HepG2 (cell line): ENCODE measurements around the gene DNAJC13. TPM values are rescaled to one million over a fixed set of nuclear protein-coding genes. Genes with fewer than 3 reads are reported as not detected.

ENCODE experiments used
- ATAC-seq: fragments of 200-7000 bp; cut with Tn5 transposase; 3 replicates; pipeline ENCODE4 v1.9.1; 2020; ENCODE audit warnings: mild to moderate bottlenecking, moderate library complexity
- BruUV-seq: library from RNA; stranded (reverse); fragments of 400-500 nt; replicated peaks from 2 replicates; lab custom pipeline; 2021; lab: Mats Ljungman, UMichigan
- CTCF ChIA-PET: fragments of 300-600 bp; formaldehyde crosslinking; extraction: SDS; loops from one replicate; lab custom pipeline; 2021; ENCODE audit warnings: low total read pairs, inconsistent platforms, low intra/inter-chr PET ratio; lab: Yijun Ruan, JAX
- POLR2A ChIA-PET: fragments of 350-600 bp; sonication (Branson Sonifier 250); formaldehyde crosslinking; loops from one replicate; lab custom pipeline; 2020; ENCODE audit warnings: antibody characterized with exemption, inconsistent platforms; lab: Yijun Ruan, JAX
- DNase-seq: peaks from one replicate; pipeline ENCODE4 v3.0.0-alpha.2; 2015; ENCODE audit warnings: low spot score
- FAIRE-seq: peaks from 3 replicates; lab custom pipeline; 2011; peaks lifted over from hg19 to GRCh38; lab: Jason Lieb, UNC
- H2AFZ ChIP-seq: one replicate; pipeline ENCODE4 v1.6.1; 2011; ENCODE audit warnings: low read length, inconsistent platforms
- H3K27ac ChIP-seq: fragments of 300-600 bp; 3 replicates; pipeline ENCODE4 v1.8.0; 2011; ENCODE audit warnings: mixed run types, mild to moderate bottlenecking, mixed read lengths, low read length, inconsistent platforms; ENCODE audit not compliant: insufficient read depth; ENCODE audit errors: extremely low read length
- H3K27me3 ChIP-seq, 2 experiments: fragments of 200-600 bp in 1 of 2; 2 replicates in 1 of 2; 3 replicates in 1 of 2; pipeline versions ENCODE4 v1.6.0 to v1.8.0; 2011; ENCODE audit warnings: low read length in 2 of 2, mild to moderate bottlenecking in 2 of 2, moderate library complexity in 2 of 2, inconsistent platforms in 1 of 2; ENCODE audit not compliant: insufficient read depth in 2 of 2, control insufficient read depth in 1 of 2
- H3K36me3 ChIP-seq, 2 experiments: fragments of 200-600 bp in 1 of 2; replicated peaks in 1 of 2; 2 replicates in 1 of 2; 3 replicates in 1 of 2; pipeline versions ENCODE4 v1.5.1 to v1.8.0; 2011; ENCODE audit warnings: low read length in 2 of 2, inconsistent platforms in 1 of 2; ENCODE audit not compliant: insufficient read depth in 2 of 2, control insufficient read depth in 1 of 2
- H3K4me1 ChIP-seq: 2 replicates; pipeline ENCODE4 v1.5.1; 2012; ENCODE audit warnings: low read length, inconsistent platforms; ENCODE audit not compliant: insufficient read depth
- H3K4me2 ChIP-seq: 2 replicates; pipeline ENCODE4 v1.6.0; 2011; ENCODE audit warnings: low read depth, low read length, inconsistent platforms
- H3K4me3 ChIP-seq, 3 experiments: fragments of 200-600 bp in 1 of 3; sonication (generic), shearing (Covaris generic) in 1 of 3; replicated peaks in 1 of 3; 2 replicates each; pipeline ENCODE4 v1.5.1; 2011 to 2016; ENCODE audit warnings: low read length in 3 of 3, inconsistent platforms in 2 of 3, low read depth in 2 of 3, mild to moderate bottlenecking in 2 of 3, control low read depth in 1 of 3, mixed read lengths in 1 of 3; ENCODE audit not compliant: insufficient read depth in 1 of 3
- H3K79me2 ChIP-seq: one replicate; pipeline ENCODE4 v1.6.1; 2011; ENCODE audit warnings: low read length, inconsistent platforms; ENCODE audit not compliant: insufficient read depth
- H3K9ac ChIP-seq: 2 replicates; pipeline ENCODE4 v1.6.0; 2011; ENCODE audit warnings: mild to moderate bottlenecking, low read depth, low read length, inconsistent platforms; ENCODE audit not compliant: insufficient read depth
- H3K9me3 ChIP-seq: 2 replicates; pipeline ENCODE4 v1.5.1; 2012; ENCODE audit warnings: mild to moderate bottlenecking, low read length
- H4K20me1 ChIP-seq: 2 replicates; pipeline ENCODE4 v1.6.0; 2011; ENCODE audit warnings: inconsistent platforms, mild to moderate bottlenecking, low read length, moderate library complexity; ENCODE audit not compliant: insufficient read depth
- ARHGAP35 ChIP-seq: sonication (generic); formaldehyde crosslinking; IDR thresholded peaks from 2 replicates; pipeline ENCODE4 v1.9.0; 2022; ENCODE audit warnings: mild to moderate bottlenecking, inconsistent platforms, moderate library complexity, missing genetic modification reagents, borderline replicate concordance
- HNF4G ChIP-seq, 2 experiments: sonication (generic) in 1 of 2; formaldehyde crosslinking in 1 of 2; IDR thresholded peaks; 2 replicates each; pipeline versions ENCODE4 v1.4.0 to v1.6.1; 2011 to 2020; ENCODE audit warnings: borderline replicate concordance in 2 of 2, low read depth in 2 of 2, mild to moderate bottlenecking in 2 of 2, low read length in 1 of 2, missing genetic modification reagents in 1 of 2, moderate library complexity in 1 of 2
- HOXA7 ChIP-seq: sonication (generic); formaldehyde crosslinking; IDR thresholded peaks from 2 replicates; pipeline ENCODE4 v1.8.1; 2022; ENCODE audit warnings: mild to moderate bottlenecking, missing genetic modification reagents, moderate library complexity
- MXD4 ChIP-seq: IDR thresholded peaks from 2 replicates; pipeline ENCODE4 v1.6.1; 2016; ENCODE audit warnings: mild to moderate bottlenecking, missing biosample characterization, missing genetic modification reagents
- ZBTB20 ChIP-seq: sonication (generic); formaldehyde crosslinking; IDR thresholded peaks from 2 replicates; pipeline ENCODE4 v1.8.1; 2023; ENCODE audit warnings: missing genetic modification reagents, low read depth, mild to moderate bottlenecking, borderline replicate concordance
- ZNF207 ChIP-seq: fragments of 450-650 bp; IDR thresholded peaks from 2 replicates; pipeline ENCODE4 v1.6.1; 2016; ENCODE audit warnings: antibody characterized with exemption, borderline replicate concordance
- ZNF350 ChIP-seq: sonication (generic); formaldehyde crosslinking; IDR thresholded peaks from 2 replicates; pipeline ENCODE4 v1.4.0; 2020; ENCODE audit warnings: mild to moderate bottlenecking, low read depth, missing genetic modification reagents, borderline replicate concordance
- ZNF367 ChIP-seq: sonication (generic); formaldehyde crosslinking; IDR thresholded peaks from 2 replicates; pipeline ENCODE4 v1.4.0; 2020; ENCODE audit warnings: missing genetic modification reagents, borderline replicate concordance
- ZNF383 ChIP-seq: sonication (generic); formaldehyde crosslinking; IDR thresholded peaks from 2 replicates; pipeline ENCODE4 v1.4.0; 2020; ENCODE audit warnings: missing genetic modification reagents, mild to moderate bottlenecking, borderline replicate concordance
- ZNF549 ChIP-seq: sonication (generic); formaldehyde crosslinking; IDR thresholded peaks from 2 replicates; pipeline ENCODE4 v1.5.0; 2020; ENCODE audit warnings: missing genetic modification reagents
- ZNF652 ChIP-seq: IDR thresholded peaks from 2 replicates; pipeline ENCODE4 v1.6.1; 2016; ENCODE audit warnings: low read depth, borderline replicate concordance
- ZSCAN20 ChIP-seq: sonication (generic); formaldehyde crosslinking; IDR thresholded peaks from 2 replicates; pipeline ENCODE4 v1.4.0; 2020; ENCODE audit warnings: missing genetic modification reagents, mild to moderate bottlenecking, borderline replicate concordance
- WGBS: methylation state at CpG from one replicate; pipeline ENCODE4 v1.1.6; 2017; ENCODE audit warnings: low lambda C conversion rate; 5-methylcytosine and 5-hydroxymethylcytosine counted together
- in situ Hi-C: cut with HindIII; loops from 2 replicates; pipeline ENCODE4 v1.10.0; 2017; ENCODE audit warnings: low pct_unique_long_range_greater_than_20kb; ENCODE audit not compliant: extremely low pct_ligation_motif_present
- intact Hi-C: fragments of 100-400 bp; cut with micrococcal nuclease; formaldehyde crosslinking; loops from one replicate; pipeline ENCODE4 v1.10.0; 2022; ENCODE audit not compliant: unreplicated experiment
- polyA plus RNA-seq, 8 experiments: library from polyadenylated mRNA; depleted of rRNA in 3 of 8; stranded (reverse) in 7 of 8; unstranded in 1 of 8; fragments of >200 nt; fragmentation: Illumina TruSeq in 4 of 8; extraction: Trizol in 4 of 8; gene quantifications; 2 replicates each; pipeline versions ENCODE4 v1.2.1 to v1.2.3, GENCODE V29; 2011 to 2016; ENCODE audit warnings: low read depth in 4 of 8, missing spikeins in 1 of 8, mixed read lengths in 1 of 8; ENCODE audit not compliant: insufficient read depth in 1 of 8
- total RNA-seq, 5 experiments: library from RNA; depleted of rRNA; stranded (reverse); fragments of >200 nt; fragmentation: Illumina TruSeq; extraction: Trizol; gene quantifications; 2 replicates each; pipeline ENCODE4 v1.2.3, GENCODE V29; 2016; ENCODE audit warnings: low read depth in 1 of 5
- TF ChIP-seq, protein P1 (sequence below): sonication (generic); formaldehyde crosslinking; IDR thresholded peaks from 2 replicates; pipeline ENCODE4 v1.5.1; 2020; ENCODE audit warnings: missing genetic modification reagents, mild to moderate bottlenecking, borderline replicate concordance
- TF ChIP-seq, protein P2 (sequence below): sonication (generic); formaldehyde crosslinking; IDR thresholded peaks from 2 replicates; pipeline ENCODE4 v1.5.0; 2020; ENCODE audit warnings: missing genetic modification reagents

Gene DNAJC13
- total and polyA plus RNA-seq, 2 of the 13 experiments (the other 11 are each of a cell fraction or from before 2014, with no cell fraction given): 9.1 to 26.2 TPM

DNA sequence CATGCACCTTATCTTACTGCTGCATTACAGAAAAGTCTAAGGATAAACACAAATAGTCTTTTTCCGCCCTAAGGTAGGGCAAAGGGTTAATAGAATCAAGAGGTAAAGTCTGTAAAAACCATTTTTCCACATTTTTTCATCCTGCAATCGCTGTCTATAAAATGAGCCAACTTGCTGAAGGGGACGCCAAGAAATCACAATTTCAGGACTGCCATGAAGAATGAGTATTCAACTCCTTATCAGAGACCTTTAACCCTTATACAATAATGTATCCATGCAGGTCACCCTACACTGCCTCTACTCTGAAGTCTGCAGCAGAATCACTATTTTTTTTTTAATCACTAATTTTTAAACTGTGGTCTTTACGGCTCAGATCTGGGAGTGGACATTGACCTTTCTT, 1.1 kb upstream of the DNAJC13 start:
- peak overlapping the region; percentile 87 for H3K4me2 ChIP-seq
- WGBS: 61% methylated on average over 4 of the region's 4 CpGs
- H4K20me1 ChIP-seq: no peaks in the 10 kb centered on the region
- H3K9me3 ChIP-seq: no peaks in the 10 kb centered on the region
- peaks cover 32% of the 10 kb centered on the region for H3K79me2 ChIP-seq
- intact Hi-C loops: no loop called here
- POLR2A ChIA-PET: no interaction called here
- no peak for ATAC-seq
- no peaks in the 10 kb centered on the region for H3K36me3 ChIP-seq
- H3K4me1 ChIP-seq: peaks cover 36% of the 10 kb centered on the region
- TF ChIP-seq ZNF652 (CRISPR knock-in tag) (peak; percentile 53), ZNF549 (no peak), ARHGAP35 (CRISPR knock-in tag) (no peak), HNF4G (IDR thresholded peaks at IDR 0.05; ENCODE audit: borderline replicate concordance, low read depth, low read length) (no peak), HNF4G (CRISPR knock-in tag; IDR thresholded peaks at IDR 0.05; ENCODE audit: borderline replicate concordance, low read depth) (no peak), ZNF383 (CRISPR knock-in tag) (0 out of 2 replicates have a peak, but pooled peaks have one; percentile 39)
- CTCF ChIA-PET: no interaction called here
- FAIRE-seq: no peak
- H3K9ac ChIP-seq: peak overlapping the region; percentile 95; the same call in 1 of the 2 replicates
- peak overlapping the region; percentile 81 for H2AFZ ChIP-seq
- peak overlapping the region; percentile 77 to 99 (median 98); a peak in 5 of 6 replicates for H3K4me3 ChIP-seq
- no peak overlapping the region for H3K27ac ChIP-seq
- no peaks in the 10 kb centered on the region; a peak in 3 of 5 replicates for H3K27me3 ChIP-seq
- no TSS peak for BruUV-seq
- no peak for DNase-seq
- in situ Hi-C loops: no loop called here

DNA sequence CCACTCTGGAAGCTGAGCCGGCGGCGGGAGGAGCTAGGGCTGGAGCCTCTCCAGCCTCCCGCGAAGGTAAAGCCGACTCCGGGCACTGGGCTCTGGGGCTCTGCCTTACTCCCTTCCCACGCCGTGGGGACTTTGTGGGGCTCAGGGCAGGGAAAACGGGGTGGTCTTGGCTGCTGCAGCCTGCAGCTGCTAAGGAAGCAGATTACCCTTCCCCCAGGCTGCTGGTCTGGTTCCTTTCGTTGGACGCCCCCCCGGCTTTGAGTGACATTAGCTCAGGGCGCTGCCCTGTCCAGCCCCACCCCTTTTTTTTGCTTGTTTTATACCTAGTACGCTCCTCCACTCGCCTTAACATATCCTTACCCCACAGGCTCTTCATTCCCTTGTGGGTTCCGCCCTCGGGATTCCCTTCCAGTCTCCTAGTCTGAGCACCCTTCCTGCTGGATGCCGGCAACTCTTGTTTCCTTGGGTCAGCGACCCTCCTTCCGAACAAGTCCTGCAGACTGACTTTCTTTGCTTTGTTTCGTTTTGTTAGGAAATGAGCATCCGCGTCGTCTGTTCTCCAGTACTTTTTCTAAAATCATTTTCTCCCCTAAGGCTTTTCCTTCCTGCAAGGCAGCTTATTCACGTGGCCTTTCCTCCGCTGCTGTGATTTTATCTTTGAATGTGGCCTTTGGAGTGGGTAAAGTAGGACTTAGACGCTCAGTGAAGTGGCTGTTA, 551 bp downstream of the DNAJC13 start:
- peak overlapping the region; percentile 77 to 99 (median 98) for H3K4me3 ChIP-seq
- WGBS: 2% methylated on average over 21 of the region's 28 CpGs
- peak overlapping the region; percentile 71 for H3K4me2 ChIP-seq
- FAIRE-seq: no peak
- peak; percentile 74 for ATAC-seq
- in situ Hi-C loops: no loop called here
- no peaks in the 10 kb centered on the region for H4K20me1 ChIP-seq
- H3K36me3 ChIP-seq: no peaks in the 10 kb centered on the region
- POLR2A ChIA-PET: interaction anchor here (1.0 to 1.5 kb wide), 3 partner anchors 16 to 243 kb away, joined by 3 to 5 read pairs (median 3); partner anchors contain the start of gene ACAD11
- no peaks in the 10 kb centered on the region for H3K9me3 ChIP-seq
- intact Hi-C loops: no loop called here
- CTCF ChIA-PET: no interaction called here
- H3K4me1 ChIP-seq: peaks cover 50% of the 10 kb centered on the region
- BruUV-seq: no TSS peak
- H3K27ac ChIP-seq: peak overlapping the region; percentile 80
- H3K79me2 ChIP-seq: peaks cover 40% of the 10 kb centered on the region
- no peak overlapping the region for H2AFZ ChIP-seq
- DNase-seq: peak; percentile 53
- no peaks in the 10 kb centered on the region; a peak in 3 of 5 replicates for H3K27me3 ChIP-seq
- peak overlapping the region; percentile 95 for H3K9ac ChIP-seq
- TF ChIP-seq ZSCAN20 (CRISPR knock-in tag): no peak
- TF ChIP-seq ZNF207: no peak
- TF ChIP-seq, protein P1, sequence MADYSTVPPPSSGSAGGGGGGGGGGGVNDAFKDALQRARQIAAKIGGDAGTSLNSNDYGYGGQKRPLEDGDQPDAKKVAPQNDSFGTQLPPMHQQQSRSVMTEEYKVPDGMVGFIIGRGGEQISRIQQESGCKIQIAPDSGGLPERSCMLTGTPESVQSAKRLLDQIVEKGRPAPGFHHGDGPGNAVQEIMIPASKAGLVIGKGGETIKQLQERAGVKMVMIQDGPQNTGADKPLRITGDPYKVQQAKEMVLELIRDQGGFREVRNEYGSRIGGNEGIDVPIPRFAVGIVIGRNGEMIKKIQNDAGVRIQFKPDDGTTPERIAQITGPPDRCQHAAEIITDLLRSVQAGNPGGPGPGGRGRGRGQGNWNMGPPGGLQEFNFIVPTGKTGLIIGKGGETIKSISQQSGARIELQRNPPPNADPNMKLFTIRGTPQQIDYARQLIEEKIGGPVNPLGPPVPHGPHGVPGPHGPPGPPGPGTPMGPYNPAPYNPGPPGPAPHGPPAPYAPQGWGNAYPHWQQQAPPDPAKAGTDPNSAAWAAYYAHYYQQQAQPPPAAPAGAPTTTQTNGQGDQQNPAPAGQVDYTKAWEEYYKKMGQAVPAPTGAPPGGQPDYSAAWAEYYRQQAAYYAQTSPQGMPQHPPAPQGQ (CRISPR knock-in tag): no peak
- TF ChIP-seq ZNF367 (CRISPR knock-in tag): no peak
- no peak for TF ChIP-seq HOXA7 (CRISPR knock-in tag)
- TF ChIP-seq MXD4 (CRISPR knock-in tag): peak; percentile 8; the same call in 1 of the 2 replicates
- no peak for TF ChIP-seq ZNF350
- TF ChIP-seq ZBTB20 (CRISPR knock-in tag): peak; percentile 14; the same call in 1 of the 2 replicates
- TF ChIP-seq, protein P2, sequence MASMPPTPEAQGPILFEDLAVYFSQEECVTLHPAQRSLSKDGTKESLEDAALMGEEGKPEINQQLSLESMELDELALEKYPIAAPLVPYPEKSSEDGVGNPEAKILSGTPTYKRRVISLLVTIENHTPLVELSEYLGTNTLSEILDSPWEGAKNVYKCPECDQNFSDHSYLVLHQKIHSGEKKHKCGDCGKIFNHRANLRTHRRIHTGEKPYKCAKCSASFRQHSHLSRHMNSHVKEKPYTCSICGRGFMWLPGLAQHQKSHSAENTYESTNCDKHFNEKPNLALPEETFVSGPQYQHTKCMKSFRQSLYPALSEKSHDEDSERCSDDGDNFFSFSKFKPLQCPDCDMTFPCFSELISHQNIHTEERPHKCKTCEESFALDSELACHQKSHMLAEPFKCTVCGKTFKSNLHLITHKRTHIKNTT (CRISPR knock-in tag): no peak
